Activated effector memory CD4-positive, alpha-beta T cell treated with anti-CD3 and anti-CD28 coated beads, Interleukin-2, amount 50 U/mL, for 16 hours (primary cell): ENCODE results near the gene WARS2.

Experiments
- DNase-seq: peaks from one replicate; pipeline ENCODE4 v3.0.0-alpha.2; 2020

WARS2 gene

GRCh38 chr1:119011706-119012105 lies 128.7 kb downstream of the WARS2 start:
- DNase-seq, result no peak

GRCh38 chr1:119011116-119011515 lies 129.3 kb downstream of the WARS2 start:
- DNase-seq, result no peak

- no peak for DNase-seq
These were observed 130.3 kb downstream of the WARS2 start for GRCh38 chr1:119010201-119010600.

- DNase-seq, result no peak
These were observed 131.2 kb downstream of the WARS2 start for GRCh38 chr1:119009312-119009655.

GRCh38 chr1:119008483-119009311 lies 131.8 kb downstream of the WARS2 start:
- DNase-seq, result no peak

- no peak for DNase-seq
These were observed 132.6 kb downstream of the WARS2 start for GRCh38 chr1:119007670-119008482.

- DNase-seq, result no peak
These were observed 133.1 kb downstream of the WARS2 start for GRCh38 chr1:119007339-119007669.

GRCh38 chr1:119006406-119007279 lies 133.8 kb downstream of the WARS2 start:
- DNase-seq, result no peak

- DNase-seq, result no peak
These were observed 134.6 kb downstream of the WARS2 start for GRCh38 chr1:119005724-119006405.

- no peak for DNase-seq
These were observed 135.7 kb downstream of the WARS2 start for GRCh38 chr1:119004781-119005180.

GRCh38 chr1:119004129-119004527 lies 136.3 kb downstream of the WARS2 start:
- DNase-seq, result no peak

GRCh38 chr1:119003413-119004128 lies 136.9 kb downstream of the WARS2 start:
- DNase-seq, result no peak

GRCh38 chr1:119002028-119002686 lies 138.3 kb downstream of the WARS2 start:
- DNase-seq, result no peak

GRCh38 chr1:119001181-119002027 lies 139.0 kb downstream of the WARS2 start:
- DNase-seq, result no peak

GRCh38 chr1:119000371-119001180 lies 139.9 kb downstream of the WARS2 start:
- DNase-seq, result no peak

GRCh38 chr1:118999348-119000071 lies 140.9 kb downstream of the WARS2 start:
- no peak for DNase-seq

GRCh38 chr1:118998171-118998570 lies 142.3 kb downstream of the WARS2 start:
- DNase-seq, result no peak

GRCh38 chr1:118997225-118997624 lies 143.2 kb downstream of the WARS2 start:
- DNase-seq, result no peak
